ENCODE measurements around the gene COQ5.

Gene COQ5

DNA sequence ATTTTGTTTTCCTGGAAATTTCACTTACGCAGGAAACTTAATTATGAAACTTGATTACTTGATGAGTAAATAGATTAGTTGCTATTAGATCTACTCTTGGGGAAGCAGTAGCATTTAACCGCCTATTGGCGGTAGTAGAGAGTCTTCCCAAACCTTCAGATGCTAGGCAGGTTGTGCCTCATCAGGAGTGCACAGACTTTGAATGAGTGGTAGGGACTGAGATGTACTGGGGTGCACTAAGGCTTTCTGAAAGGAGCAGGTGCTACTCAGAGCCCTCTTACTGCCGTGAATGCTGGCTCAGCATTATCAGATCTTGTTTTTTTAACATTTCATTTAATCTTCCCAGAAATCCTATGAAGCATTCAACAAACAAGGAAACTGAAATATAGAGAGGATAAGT is 75.0 kb downstream of the COQ5 start:
- DNase-seq (ENCODE audit: low read depth, low spot score) = no peak
